ENCODE measurements around the gene DNAJC4.

Gene DNAJC4

GRCh38 chr11:64230985-64231365, 627 bp downstream of the DNAJC4 start:
- no peak for DNase-seq

- no peak for DNase-seq
Measured at GRCh38 chr11:64231546-64231945, 1.2 kb downstream of the DNAJC4 start.

DNA sequence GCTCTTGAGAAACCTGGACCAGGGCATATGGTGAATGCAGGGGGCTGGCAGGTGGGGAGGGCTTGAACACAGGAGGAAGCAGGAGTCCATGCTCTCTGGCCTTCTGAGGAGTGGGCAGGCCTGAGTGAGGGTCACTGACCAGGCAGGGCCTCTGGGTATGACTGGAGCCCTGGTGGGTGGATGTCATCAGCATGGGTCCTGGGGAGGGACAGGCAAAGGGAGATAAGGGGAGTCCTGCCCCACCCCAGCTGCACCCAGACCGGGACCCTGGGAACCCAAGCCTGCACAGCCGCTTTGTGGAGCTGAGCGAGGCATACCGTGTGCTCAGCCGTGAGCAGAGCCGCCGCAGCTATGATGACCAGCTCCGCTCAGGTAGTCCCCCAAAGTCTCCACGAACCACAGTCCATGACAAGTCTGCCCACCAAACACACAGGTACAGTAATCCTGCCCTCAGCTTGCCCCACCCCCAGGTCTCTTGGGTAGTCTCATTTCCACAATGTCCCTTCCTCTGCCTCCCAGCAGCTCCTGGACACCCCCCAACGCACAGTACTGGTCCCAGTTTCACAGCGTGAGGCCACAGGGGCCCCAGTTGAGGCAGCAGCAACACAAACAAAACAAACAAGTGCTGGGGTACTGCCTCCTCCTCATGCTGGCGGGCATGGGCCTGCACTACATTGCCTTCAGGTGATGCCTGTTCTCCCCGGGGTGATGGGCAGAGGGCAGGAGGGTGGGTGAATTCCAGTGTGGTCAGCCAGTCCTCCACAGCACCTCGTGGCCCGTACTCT, 2.0 kb downstream of the DNAJC4 start:
- no peak for DNase-seq

GRCh38 chr11:64232967-64233315, 2.6 kb downstream of the DNAJC4 start:
- no peak for DNase-seq

- no peak for DNase-seq
Measured at GRCh38 chr11:64233913-64234586, 3.7 kb downstream of the DNAJC4 start, which contains the start of gene VEGFB. Gene VEGFB, plus strand, starts transcription at chr11:64234584. Its CDS starts 250 bp downstream, at chr11:64234834.

GRCh38 chr11:64234647-64235379, 4.5 kb downstream of the DNAJC4 start:
- DNase-seq, result no peak

DNA sequence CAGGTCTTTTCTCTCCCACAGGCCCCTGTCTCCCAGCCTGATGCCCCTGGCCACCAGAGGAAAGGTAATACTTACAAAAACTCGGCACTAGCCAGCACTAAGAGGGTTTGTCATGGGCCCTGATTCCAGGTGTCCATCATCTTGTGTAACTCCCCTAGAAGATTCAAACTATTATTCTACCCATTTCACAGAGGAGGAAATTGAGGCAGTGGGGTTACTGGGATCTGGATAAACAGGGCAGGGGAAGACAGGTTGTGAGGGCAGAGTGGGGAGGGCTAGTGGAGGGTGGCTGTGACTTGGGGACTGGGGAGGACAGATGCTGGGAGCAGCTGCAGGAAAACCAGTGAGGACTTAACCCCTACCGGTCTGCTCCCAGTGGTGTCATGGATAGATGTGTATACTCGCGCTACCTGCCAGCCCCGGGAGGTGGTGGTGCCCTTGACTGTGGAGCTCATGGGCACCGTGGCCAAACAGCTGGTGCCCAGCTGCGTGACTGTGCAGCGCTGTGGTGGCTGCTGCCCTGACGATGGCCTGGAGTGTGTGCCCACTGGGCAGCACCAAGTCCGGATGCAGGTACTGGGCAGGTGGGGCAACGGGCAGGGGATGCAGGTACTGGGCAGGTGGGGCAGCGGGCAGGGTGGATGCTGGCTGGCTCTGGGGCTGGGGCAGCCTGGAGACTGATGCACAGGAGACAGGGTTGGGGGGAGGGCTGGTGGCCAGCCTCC, 5.3 kb downstream of the DNAJC4 start:
- no peak for DNase-seq

DNA sequence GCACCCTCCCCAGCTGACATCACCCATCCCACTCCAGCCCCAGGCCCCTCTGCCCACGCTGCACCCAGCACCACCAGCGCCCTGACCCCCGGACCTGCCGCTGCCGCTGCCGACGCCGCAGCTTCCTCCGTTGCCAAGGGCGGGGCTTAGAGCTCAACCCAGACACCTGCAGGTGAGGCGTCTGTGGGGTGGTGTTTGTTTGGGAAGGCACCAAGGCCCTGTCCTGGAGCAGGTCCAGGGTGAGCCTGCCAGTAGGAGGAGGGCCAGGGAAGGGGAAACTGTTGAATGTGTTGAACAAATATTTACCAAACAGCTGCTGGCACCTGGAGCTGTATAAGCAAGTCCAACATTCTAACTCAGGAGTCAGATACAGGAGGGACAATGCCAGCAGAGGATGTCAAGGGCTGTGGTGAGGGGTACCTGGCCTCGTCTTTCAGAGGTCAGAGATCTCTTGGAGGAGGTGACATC, 7.2 kb downstream of the DNAJC4 start:
- no peak for DNase-seq

GRCh38 chr11:64238076-64238475, 7.7 kb downstream of the DNAJC4 start:
- DNase-seq, result no peak

GRCh38 chr11:64238999-64239398, 8.7 kb downstream of the DNAJC4 start:
- no peak for DNase-seq

DNA sequence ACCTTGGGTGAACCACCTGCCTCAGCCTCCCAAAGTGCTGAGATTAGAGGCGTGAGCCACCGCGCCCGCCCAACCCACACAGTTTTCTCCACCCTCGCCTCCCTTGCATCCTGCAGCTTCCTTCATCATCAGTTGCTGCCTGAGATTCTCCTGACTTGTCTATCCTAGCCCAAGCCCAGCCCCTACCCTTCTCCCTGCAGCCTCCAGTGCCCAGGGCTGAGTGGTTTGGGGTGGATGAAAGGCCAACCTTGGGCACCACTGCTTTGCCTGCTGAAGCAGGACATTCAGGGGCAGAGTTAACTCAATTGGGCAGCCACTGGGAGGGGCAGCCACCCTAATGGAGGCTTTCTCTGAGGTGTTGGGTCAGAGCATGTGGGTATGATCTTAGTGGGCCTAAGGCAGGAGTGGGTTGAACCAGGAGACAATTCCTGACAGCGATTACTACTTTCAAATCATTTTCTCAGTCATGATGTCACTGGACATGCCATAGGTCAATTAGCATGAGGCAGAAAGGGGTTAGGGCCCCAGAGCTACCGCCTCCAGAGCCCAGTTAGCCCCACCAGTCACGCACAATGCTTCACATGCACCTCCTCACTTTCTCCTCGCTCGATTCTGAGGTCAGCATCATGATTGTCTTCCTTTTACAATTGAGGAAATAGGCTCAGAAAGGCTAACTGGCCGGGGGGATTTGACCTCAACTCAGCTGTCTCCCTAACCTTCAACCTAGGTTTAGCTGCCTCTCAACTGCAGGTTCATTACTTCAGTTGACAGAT, 9.5 kb downstream of the DNAJC4 start:
- DNase-seq, result no peak

DNA sequence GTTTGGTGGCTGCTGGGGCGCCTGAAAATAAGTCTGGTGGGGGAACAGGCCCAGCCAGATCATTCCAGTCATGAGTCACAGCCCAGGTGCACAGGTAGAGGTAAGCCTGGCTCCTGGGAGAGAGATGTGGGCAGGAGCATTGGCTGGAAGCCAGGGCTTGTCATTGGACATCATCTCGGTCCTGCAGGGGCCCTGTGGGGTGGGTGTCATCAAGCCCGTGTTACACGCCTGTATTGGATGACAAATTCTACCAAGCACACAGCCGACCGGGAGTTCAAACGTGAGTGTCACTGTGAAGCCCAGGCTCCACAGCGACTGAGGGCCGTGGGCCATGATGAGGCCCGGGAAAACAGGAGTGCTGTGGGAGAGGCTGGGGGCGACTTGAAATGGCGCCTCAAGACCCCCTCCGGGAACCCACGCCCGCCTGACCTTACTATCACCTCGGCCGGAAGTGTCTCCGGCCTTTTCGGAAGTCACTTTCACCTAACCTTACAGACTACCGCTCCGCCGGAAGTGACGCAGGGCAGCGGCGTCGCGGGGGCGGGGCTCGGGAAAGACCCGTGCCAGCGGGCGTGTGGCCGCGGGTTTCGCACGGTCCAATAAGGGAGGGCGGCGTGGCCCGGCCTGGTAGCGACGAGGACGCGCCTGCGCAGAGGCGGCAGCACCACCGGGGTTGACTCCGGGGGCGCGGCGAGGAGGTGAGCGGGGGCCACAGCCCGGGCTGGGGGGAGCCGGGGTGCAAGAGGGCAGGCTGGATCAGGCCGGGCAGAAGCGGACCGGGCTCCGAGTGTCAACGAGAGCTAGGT, 10.3 kb downstream of the DNAJC4 start, which contains the start of gene FKBP2:
TSS of gene FKBP2 (plus strand) at position 661 of the 806 bp plus-strand sequence. CDS start 1,293 bp downstream, outside the sequence.
- peak; percentile 67 for DNase-seq

DNA sequence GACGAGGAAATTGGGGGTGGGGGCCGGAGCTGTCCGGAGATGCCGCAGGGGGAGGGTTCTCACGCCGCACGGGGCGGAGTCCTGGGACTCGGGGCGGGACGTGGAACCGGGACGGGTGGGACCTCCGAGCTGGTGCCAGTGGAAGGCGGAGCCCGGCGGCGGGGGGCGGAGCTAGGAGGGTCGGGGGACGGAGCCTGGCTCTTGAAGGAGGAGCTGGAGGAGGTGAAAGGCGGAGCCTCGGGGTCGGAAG, 10.8 kb downstream of the DNAJC4 start:
- no peak for DNase-seq

- peak; percentile 82 for DNase-seq
Measured at GRCh38 chr11:64241491-64242374, 11.4 kb downstream of the DNAJC4 start.

DNA sequence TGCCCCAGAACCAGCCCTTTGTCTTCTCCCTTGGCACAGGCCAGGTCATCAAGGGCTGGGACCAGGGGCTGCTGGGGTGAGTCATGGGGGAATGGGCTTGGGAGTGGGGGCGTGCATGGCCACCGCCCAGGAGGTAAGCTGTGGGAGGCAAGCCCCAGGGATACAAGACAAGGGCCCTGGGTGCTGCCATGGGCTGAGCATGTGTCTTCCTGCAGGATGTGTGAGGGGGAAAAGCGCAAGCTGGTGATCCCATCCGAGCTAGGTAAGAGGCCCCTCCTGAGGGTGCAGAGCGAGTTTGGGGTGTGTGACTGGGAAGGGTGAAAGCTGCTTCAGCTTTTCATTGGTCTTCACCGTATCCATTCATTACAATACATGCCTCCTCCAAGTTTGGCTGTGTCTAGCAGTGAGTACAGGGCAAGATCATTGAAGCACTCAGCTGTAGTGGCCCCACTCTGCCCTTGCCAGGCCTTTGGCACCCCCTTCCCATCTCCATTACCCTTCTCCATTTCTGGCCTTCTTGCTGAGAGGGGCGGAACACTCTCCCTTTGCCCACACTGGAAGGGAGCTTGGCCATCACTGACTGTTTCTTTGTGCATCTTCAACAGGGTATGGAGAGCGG, 13.0 kb downstream of the DNAJC4 start:
- DNase-seq, result no peak

GRCh38 chr11:64244107-64244506, 13.8 kb downstream of the DNAJC4 start:
- no peak for DNase-seq

DNA sequence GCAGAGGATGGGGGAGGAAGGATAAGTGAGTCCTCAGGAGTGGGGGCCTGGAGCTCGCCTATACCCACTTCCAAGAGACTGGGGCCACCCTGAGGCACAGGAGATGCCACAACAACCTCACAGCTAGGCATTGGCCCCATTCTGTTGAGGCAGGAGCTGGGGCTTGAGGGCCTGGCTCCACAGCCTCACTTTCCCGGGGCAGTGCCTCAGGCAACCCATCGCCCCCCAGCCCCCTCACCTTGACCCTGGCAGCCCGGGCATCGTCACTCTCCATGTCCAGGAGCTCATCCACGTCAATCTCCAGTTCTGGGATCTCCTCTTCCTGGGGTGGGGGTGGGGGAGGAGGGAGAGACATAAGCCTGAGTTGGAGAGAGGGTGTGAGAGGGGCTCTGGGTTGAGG, 14.6 kb downstream of the DNAJC4 start:
- no peak for DNase-seq

DNA sequence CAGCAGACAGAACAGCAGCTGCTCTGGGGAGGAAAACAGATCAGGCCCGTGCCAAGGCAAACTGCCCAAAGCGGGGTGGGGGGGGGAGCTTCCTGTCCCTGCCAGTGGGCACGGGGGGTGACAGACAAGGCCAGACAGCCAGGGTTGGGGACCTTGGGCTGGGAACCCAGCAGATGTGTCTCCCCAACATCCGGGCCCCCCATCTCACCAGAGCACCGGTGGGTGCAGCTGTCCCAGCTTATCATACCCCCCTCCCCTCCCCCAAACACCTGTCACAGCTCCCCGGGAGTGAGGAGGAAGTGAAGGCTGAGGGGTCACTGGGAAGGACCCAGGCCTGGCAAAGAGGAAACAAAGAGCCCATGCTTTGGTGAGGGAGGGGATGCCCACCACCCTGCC, 15.1 kb downstream of the DNAJC4 start:
- DNase-seq, result no peak

DNA sequence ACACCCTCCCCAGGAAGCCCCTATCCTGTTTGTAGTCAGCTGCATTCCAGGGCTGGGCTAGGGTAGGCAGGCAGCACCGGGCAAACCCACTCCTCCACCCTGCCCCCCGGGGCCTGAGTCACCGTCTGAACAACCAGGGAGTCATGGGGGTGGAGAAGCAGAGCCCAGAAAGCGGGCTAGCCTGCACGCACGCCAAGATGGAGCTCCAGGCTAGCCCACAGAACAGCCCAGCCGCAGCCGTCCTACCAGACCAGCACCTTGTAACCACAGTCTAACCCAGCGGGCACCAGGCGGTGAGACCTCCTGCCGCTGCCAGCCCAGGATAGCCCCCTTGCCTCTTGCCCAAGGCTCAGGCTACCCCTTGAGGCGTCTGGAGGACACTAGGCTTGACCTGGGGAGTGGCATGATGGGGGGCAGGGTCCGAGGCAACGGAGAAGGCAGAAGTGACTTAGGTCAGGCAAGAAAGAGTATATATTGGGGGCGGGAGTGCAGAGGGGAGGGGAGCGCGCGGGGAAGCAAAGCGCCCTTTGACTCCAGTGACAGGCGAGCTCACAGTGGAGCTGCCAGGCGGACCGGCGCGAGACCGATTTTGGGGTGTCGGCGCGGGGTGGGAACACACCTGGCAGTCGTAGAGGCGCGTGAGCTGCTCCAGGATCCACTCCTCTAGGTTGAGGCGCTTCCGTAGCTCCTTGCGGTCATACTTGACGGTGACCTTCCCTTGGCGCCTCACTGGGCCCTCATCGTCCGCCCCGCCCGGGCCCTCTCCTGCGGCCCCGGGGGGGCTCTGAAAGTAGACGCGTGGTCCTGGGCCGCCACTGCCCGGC, 15.7 kb downstream of the DNAJC4 start:
- no peak for DNase-seq
